DND-41 (cell line): ENCODE data around the gene TXNRD1.

ENCODE experiments used
- ATAC-seq: fragments of 200-7000 bp; cut with Tn5 transposase; 3 replicates; pipeline ENCODE4 v1.9.1; 2021; ENCODE audit warnings: low read depth; ENCODE audit not compliant: insufficient read depth
- DNase-seq: peaks from one replicate; pipeline ENCODE4 v3.0.0-alpha.2; 2020
- H2AFZ ChIP-seq: 2 replicates; pipeline ENCODE4 v1.6.0; 2012; ENCODE audit warnings: low read depth, low read length
- H3K27ac ChIP-seq: 2 replicates; pipeline ENCODE4 v1.5.1; 2012; ENCODE audit warnings: low read length, inconsistent platforms
- H3K27me3 ChIP-seq: fragments of 200-600 bp; sonication (generic); 2 replicates; pipeline ENCODE4 v1.6.0; 2012; ENCODE audit warnings: low read length, mild to moderate bottlenecking, inconsistent platforms; ENCODE audit not compliant: insufficient read depth, poor library complexity
- H3K36me3 ChIP-seq: 2 replicates; pipeline ENCODE4 v1.5.1; 2012; ENCODE audit warnings: low read length, inconsistent platforms; ENCODE audit not compliant: insufficient read depth
- H3K4me1 ChIP-seq: 2 replicates; pipeline ENCODE4 v1.5.1; 2012; ENCODE audit warnings: mild to moderate bottlenecking, low read length; ENCODE audit not compliant: insufficient read depth
- H3K4me2 ChIP-seq: 2 replicates; pipeline ENCODE4 v1.6.0; 2012; ENCODE audit warnings: mild to moderate bottlenecking, moderate library complexity, low read length, inconsistent platforms; ENCODE audit not compliant: insufficient read depth
- H3K4me3 ChIP-seq, 2 experiments: fragments of 200-600 bp in 1 of 2; shearing (Covaris generic) in 1 of 2; 2 replicates each; pipeline ENCODE4 v1.5.1; 2012 to 2016; ENCODE audit warnings: inconsistent platforms in 2 of 2, low read length in 2 of 2, mild to moderate bottlenecking in 2 of 2, low read depth in 1 of 2, moderate library complexity in 1 of 2
- H3K79me2 ChIP-seq: 2 replicates; pipeline ENCODE4 v1.6.0; 2012; ENCODE audit warnings: low read length, inconsistent platforms; ENCODE audit not compliant: insufficient read depth
- H3K9ac ChIP-seq: 2 replicates; pipeline ENCODE4 v1.6.0; 2012; ENCODE audit warnings: low read depth, mild to moderate bottlenecking, inconsistent platforms, low read length, moderate library complexity
- H3K9me3 ChIP-seq: 2 replicates; pipeline ENCODE4 v1.5.1; 2012; ENCODE audit warnings: low read length, moderate library complexity, mild to moderate bottlenecking, inconsistent platforms; ENCODE audit not compliant: insufficient read depth, severe bottlenecking
- H4K20me1 ChIP-seq: 2 replicates; pipeline ENCODE4 v1.6.0; 2012; ENCODE audit warnings: low read length; ENCODE audit not compliant: insufficient read depth
- EZH2 ChIP-seq: IDR thresholded peaks from 3 replicates; pipeline ENCODE4 v1.6.1; 2012; ENCODE audit warnings: borderline replicate concordance, low read depth, mild to moderate bottlenecking, moderate library complexity, low read length, inconsistent platforms; ENCODE audit not compliant: severe bottlenecking
- TF ChIP-seq, protein P1 (sequence below): IDR thresholded peaks from 2 replicates; pipeline ENCODE4 v1.5.1; 2012; ENCODE audit warnings: borderline replicate concordance, low read length, moderate library complexity, mild to moderate bottlenecking; ENCODE audit not compliant: poor library complexity, severe bottlenecking; ENCODE audit errors: extremely low read depth

TXNRD1 gene

DNA sequence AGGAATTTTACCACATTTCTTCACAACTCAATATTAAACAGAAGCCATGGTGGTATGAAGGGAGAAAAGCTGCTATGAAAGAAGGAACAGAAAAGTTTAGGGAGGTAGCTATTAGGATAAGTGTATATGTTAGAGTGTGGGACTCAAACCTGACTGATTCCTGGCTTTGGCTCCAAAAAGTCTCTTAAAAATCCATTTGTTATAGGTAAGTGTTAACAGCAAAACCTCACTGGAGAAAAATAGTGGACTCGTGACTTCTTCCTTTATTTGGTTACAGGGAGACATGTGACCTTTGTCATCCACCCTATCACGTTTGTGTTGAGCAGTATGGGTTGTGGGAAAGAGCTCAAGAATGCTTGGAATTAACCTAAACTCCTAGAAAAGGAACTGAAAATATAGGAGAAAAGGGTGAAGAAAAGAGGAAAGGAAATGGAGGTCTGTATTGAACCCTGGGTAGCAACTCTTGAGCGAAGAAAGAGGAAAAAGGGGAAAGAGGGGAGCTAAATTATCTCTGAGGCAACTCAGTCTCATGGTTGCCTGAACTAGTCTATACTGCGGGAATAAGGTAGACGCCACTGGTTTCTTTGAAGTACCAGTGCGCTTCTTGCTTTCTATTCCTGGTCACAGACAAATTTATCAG is 84.4 kb downstream of the TXNRD1 start:
- Histone ChIP-seq H3K4me1 (no peaks in the 10 kb centered on the region), H4K20me1 (peaks cover 60% of the 10 kb centered on the region), H3K36me3 (peaks cover 56% of the 10 kb centered on the region)

GRCh38 chr12:104303538-104304151 is 88.1 kb downstream of the TXNRD1 start, which contains the start of gene EID3:
Gene EID3, plus strand, starts transcription at chr12:104303739. Its CDS starts 196 bp downstream, at chr12:104303935.
- no peak within 1 kb of the TSS for H3K4me2 ChIP-seq

More for the DNA sequence above, 84.4 kb downstream of the TXNRD1 start:
- DNase-seq (no peak), ATAC-seq (no peak)
- Histone ChIP-seq H3K79me2 (peaks cover 96% of the 10 kb centered on the region), H3K9me3 (no peaks in the 10 kb centered on the region), H3K4me2 (no peak overlapping the region), H3K4me3 (no peak overlapping the region), H2AFZ (no peak overlapping the region), H3K9ac (no peak overlapping the region), H3K27me3 (no peaks in the 10 kb centered on the region), H3K27ac (no peak overlapping the region)
- no peak for TF ChIP-seq EZH2
- TF ChIP-seq, protein P1, sequence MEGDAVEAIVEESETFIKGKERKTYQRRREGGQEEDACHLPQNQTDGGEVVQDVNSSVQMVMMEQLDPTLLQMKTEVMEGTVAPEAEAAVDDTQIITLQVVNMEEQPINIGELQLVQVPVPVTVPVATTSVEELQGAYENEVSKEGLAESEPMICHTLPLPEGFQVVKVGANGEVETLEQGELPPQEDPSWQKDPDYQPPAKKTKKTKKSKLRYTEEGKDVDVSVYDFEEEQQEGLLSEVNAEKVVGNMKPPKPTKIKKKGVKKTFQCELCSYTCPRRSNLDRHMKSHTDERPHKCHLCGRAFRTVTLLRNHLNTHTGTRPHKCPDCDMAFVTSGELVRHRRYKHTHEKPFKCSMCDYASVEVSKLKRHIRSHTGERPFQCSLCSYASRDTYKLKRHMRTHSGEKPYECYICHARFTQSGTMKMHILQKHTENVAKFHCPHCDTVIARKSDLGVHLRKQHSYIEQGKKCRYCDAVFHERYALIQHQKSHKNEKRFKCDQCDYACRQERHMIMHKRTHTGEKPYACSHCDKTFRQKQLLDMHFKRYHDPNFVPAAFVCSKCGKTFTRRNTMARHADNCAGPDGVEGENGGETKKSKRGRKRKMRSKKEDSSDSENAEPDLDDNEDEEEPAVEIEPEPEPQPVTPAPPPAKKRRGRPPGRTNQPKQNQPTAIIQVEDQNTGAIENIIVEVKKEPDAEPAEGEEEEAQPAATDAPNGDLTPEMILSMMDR, result no peak

DNA sequence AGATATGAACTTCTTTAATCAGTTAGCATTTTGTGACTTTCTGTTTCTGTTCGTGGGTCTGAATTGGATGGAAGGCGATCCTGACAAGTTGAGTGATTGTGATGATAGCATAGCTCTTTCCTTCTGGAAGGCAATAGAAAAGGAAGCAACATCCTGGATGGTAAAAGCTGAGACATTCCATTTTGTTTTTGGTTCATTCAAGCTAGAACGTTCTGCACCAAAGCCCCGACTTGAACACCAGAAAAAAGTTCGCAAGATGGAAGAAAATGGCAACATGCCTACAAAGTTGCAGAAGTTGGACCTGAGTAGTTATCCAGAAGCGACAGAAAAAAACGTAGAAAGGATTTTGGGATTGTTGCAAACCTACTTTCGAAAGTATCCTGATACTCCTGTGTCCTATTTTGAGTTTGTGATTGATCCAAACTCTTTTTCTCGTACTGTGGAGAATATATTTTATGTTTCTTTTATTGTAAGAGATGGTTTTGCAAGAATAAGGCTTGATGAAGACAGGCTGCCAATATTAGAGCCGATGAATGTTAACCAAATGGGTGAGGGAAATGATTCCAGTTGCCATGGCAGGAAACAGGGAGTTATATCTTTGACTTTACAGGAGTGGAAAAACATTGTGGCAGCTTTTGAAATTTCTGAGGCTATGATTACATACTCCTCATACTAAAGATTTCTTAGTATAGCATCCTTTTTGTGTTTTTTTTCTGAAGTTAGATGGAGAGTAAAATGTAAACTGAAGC is 88.9 kb downstream of the TXNRD1 start:
- DNase-seq (no peak), ATAC-seq (no peak)
- Histone ChIP-seq H4K20me1 (peaks cover 61% of the 10 kb centered on the region), H3K79me2 (peaks cover 94% of the 10 kb centered on the region), H3K4me1 (no peaks in the 10 kb centered on the region), H3K36me3 (peaks cover 38% of the 10 kb centered on the region; the same call in 1 of the 2 replicates), H3K4me3 (no peak overlapping the region), H3K27me3 (no peaks in the 10 kb centered on the region), H3K9ac (no peak overlapping the region), H3K9me3 (no peaks in the 10 kb centered on the region), H3K27ac (no peak overlapping the region), H2AFZ (no peak overlapping the region), H3K4me2 (no peak overlapping the region)
- TF ChIP-seq, protein P1, result no peak
- TF ChIP-seq EZH2, result no peak

More at GRCh38 chr12:104303538-104304151, 88.1 kb downstream of the TXNRD1 start, which contains the start of gene EID3:
- Histone ChIP-seq H3K36me3 (peaks cover 36% of the 10 kb centered on the region; the same call in 1 of the 2 replicates), H3K27ac (no peak within 1 kb of the TSS), H3K27me3 (no peaks in the 10 kb centered on the region), H3K79me2 (peaks cover 96% of the 10 kb centered on the region), H3K9ac (no peak within 1 kb of the TSS), H3K4me1 (no peaks in the 10 kb centered on the region), H4K20me1 (peaks cover 59% of the 10 kb centered on the region), H3K4me3 (no peak within 1 kb of the TSS), H2AFZ (no peak within 1 kb of the TSS), H3K9me3 (no peaks in the 10 kb centered on the region)
- DNase-seq, result no peak
- ATAC-seq, result no peak
- TF ChIP-seq EZH2, result no peak
- TF ChIP-seq, protein P1, result no peak
